GM10266 (cell line): ENCODE data around the gene FCGR2B.

ENCODE experiments used
- DNase-seq: peaks from one replicate; pipeline ENCODE4 v3.0.0; 2012; ENCODE audit errors: extremely low spot score
- TF ChIP-seq, protein P1 (sequence below): IDR thresholded peaks from 2 replicates; pipeline ENCODE4 v1.5.1; 2012; ENCODE audit warnings: mild to moderate bottlenecking, low read depth; ENCODE audit not compliant: control insufficient read depth, insufficient read depth; ENCODE audit errors: missing control alignments

Gene FCGR2B

DNA sequence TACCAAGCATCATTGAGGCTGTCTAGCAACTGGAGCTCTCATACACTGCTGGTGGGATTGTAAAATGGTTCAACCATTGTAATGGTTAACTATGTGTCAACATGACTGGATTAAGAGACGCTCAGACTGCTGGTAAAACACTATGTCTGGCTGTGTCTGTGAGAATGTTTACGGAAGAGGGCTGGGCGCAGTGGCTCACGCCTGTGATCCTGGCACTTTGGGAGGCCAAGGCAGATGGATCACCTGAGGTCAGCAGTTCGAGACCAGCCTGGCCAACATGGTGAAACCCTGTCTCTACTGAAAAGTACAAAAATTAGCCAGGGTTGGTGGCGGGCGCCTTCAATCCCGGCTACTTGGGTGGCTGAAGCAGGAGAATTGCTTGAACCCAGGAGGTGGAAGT lies 39.3 kb downstream of the FCGR2B start:
- DNase-seq = no peak

DNA sequence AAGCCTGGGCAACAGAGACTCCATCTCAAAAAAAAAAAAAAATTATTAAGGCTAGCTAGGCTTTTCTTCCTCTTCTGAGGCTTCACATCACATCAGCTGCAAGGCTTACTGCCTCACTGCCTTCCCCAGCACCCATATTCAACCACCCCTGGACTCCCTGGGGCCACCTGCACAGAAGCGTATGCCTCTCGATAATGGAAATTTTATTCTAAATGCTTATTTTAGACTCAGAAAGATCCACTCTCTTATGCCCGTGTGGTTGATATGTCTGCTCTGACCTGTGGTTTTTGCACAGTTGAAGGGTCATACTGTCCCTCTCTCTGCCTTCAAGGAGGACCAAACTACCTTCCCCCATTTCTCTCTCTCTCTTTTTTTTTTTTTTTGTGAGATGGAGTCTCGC lies 42.6 kb downstream of the FCGR2B start:
- no peak for DNase-seq
- TF ChIP-seq, protein P1, sequence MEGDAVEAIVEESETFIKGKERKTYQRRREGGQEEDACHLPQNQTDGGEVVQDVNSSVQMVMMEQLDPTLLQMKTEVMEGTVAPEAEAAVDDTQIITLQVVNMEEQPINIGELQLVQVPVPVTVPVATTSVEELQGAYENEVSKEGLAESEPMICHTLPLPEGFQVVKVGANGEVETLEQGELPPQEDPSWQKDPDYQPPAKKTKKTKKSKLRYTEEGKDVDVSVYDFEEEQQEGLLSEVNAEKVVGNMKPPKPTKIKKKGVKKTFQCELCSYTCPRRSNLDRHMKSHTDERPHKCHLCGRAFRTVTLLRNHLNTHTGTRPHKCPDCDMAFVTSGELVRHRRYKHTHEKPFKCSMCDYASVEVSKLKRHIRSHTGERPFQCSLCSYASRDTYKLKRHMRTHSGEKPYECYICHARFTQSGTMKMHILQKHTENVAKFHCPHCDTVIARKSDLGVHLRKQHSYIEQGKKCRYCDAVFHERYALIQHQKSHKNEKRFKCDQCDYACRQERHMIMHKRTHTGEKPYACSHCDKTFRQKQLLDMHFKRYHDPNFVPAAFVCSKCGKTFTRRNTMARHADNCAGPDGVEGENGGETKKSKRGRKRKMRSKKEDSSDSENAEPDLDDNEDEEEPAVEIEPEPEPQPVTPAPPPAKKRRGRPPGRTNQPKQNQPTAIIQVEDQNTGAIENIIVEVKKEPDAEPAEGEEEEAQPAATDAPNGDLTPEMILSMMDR = no peak

More for the DNA sequence above, 39.3 kb downstream of the FCGR2B start:
- TF ChIP-seq, protein P1 = no peak

DNA sequence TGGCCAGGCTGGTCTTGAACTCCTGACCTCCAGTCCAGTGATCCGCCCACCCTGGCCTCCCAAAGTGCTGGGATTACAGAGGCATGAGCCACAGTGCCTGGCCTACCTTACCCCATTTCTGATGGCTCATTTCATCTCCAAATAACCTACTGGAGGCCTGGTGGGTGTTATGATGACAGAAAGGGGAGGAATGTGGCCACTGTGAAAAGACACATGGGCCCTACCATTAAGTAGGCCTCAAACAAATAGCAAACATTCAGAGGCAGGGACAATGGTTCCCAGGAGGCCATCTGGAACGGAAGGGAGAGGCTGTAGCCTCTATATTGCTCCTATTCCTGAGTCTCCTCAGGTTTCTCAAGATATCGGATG lies 43.2 kb downstream of the FCGR2B start:
- no peak for DNase-seq
- TF ChIP-seq, protein P1 = no peak

DNA sequence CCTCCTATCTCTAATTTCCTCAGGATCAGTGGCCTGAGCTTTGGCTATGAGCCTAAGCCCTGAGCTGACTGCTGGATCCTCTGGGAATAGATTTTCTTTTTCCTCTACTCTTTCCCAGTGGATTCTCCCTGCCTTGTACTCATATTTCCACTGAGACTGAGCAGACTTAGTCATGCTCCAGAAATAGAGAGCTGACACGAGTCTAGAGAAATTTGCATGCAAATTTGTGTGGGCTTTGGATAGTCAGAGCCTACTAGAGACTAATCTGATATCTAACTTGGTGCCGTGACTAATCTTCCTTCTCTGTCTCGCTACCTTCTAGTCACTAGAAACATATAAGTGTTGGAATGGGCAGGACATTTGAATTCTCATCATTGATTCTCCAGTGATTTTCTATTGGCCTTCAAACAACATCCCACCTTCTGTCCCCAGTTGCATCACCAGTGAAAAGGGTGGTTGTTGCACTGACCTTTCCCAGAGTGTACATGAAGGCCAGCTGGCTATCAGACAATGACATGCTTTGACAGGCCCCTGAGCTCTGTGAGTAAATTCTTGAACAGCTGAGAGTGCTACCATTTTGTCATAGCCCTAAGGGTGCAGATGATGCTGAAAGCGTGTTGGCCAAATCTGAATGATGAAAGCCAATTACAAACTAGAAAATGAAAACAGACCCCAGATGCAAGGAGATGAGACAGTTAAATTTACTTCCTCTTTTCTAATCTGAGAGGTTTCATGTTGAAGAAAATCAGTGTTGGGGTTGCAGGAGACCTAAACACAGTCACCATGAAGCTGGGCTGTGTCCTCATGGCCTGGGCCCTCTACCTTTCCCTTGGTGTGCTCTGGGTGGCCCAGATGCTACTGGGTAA lies 43.8 kb downstream of the FCGR2B start, which contains the start of gene FCRLA:
TSS of gene FCRLA (plus strand) at position 748 of the 866 bp plus-strand sequence. CDS start at position 784, 36 bp downstream.
- TF ChIP-seq, protein P1 = no peak
- peak; percentile 64 for DNase-seq

DNA sequence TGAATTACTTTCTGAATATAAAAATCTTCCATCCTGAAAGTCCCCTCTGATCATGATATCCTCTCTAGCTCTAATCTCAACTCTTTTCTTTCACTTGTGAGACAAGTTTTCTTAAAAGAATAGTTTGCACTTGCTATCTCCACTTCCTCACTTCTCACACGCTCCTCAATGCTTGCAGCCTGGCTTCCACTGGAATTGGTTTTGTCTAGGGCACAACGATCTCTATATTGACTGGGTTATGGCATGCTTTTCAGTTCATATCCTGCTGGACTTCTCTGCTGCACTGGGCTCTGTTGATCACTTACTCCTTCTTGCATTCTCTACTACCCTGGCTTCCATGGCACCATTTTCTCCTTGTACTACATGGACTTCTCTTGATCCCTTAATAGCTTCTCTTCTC lies 44.6 kb downstream of the FCGR2B start:
- no peak for DNase-seq
- TF ChIP-seq, protein P1 = no peak

DNA sequence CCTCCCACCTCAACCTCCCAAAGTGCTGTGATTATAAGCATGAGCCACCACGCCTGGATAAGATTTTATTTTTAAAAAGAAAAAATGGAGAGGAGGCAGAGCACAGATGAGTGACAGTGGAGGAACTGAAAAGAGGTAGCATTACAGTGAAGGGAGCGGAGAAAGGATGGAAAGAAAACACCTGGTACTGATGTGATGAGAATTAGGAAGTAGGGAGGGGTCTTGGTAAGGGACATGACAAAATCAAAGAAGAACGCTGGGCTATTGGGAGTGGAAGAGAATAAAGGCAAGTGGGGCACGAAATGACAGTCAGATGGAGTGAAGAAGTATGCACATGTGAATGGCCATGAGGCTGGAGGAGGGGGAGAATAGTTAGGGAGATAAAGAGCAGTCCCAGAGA lies 46.4 kb downstream of the FCGR2B start:
- TF ChIP-seq, protein P1 = no peak
- DNase-seq = no peak

DNA sequence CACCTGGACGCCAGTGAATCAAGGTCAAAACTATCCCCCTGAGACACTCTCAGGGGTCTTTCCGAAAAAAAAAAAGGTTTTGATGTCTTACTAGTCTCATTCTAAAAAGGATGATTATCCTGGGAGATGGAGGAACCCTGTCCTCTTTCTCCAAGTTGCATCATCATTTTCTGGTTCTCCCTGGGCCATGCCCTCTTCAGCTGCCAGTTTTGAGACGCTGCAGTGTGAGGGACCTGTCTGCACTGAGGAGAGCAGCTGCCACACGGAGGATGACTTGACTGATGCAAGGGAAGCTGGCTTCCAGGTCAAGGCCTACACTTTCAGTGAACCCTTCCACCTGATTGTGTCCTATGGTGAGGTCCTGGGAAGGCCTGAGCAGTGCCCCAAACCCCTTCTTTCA lies 47.6 kb downstream of the FCGR2B start:
- no peak for DNase-seq
- TF ChIP-seq, protein P1 = no peak
